LNCaP clone FGC (cell line): Measurements from ENCODE around the gene INSYN2A.

Source experiments
- DNase-seq: peaks from one replicate; pipeline ENCODE4 v3.0.0-alpha.2; 2011; ENCODE audit warnings: low read depth
- H3K4me3 ChIP-seq: 2 replicates; pipeline ENCODE4 v1.5.1; 2011; ENCODE audit warnings: mild to moderate bottlenecking, low read depth, low read length, control low read depth
- CTCF ChIP-seq: IDR thresholded peaks from 2 replicates; pipeline ENCODE4 v1.5.1; 2012; ENCODE audit warnings: mild to moderate bottlenecking; ENCODE audit not compliant: control insufficient read depth, insufficient read depth; ENCODE audit errors: extremely low read depth

Gene INSYN2A

DNA sequence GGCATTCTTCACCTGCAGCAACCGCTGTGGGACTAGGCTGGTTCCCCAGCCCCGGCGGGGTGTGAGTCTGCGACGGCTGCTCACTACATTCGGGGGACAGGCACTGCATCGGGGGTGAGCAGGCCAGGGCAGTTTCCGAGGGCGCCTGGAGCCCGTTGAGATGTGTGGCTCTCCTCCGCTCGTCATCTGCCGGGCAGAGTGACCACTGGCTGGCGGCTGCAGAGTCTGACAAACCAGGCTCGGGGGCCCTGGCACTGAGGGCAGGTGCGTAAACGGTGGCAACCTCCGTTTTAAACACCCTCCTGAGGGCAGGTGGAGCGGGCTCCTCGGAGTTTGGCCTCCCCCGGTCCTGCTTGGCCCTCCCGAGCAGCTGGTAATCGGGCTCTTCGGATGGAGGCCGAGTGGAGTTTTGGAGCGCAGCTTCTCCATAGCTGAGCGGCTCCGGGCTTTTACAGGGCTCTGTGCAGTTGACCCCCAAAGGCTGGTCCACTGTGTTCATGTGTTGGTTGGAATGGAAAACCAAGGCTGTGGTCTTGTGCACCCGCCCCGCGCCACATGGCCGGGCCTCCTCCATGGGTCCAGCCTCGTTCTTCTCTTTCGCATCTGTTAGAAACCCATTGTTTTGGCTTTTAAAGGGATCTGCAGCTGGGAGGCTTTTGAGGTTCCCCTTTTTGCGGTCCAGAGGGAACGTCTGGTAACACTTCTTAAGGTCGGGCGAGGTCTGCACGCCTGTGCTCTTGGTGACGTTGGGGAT, 20.9 kb downstream of the INSYN2A start:
- H3K4me3 ChIP-seq = no peak overlapping the region
- TF ChIP-seq CTCF = no peak
- DNase-seq = no peak

DNA sequence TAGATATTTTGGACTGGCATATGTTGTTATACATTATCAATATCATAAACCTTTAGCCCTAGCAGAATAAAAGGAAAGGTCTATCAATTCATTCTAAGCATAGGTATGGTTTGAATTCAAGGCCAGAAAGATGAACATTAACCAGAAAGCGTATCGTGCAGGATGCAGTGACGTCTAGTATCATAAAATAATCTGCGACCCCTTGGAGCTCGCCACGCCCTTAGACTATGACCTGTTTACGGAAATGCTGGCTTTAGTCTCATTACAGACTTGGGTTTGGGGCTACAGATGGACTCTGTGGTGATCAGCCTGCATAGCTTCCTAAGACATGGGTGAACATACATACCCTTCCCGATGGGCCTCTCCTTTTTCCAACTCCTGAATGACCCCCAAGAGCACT, 21.5 kb downstream of the INSYN2A start:
- no peak for TF ChIP-seq CTCF
- no peak for DNase-seq
- H3K4me3 ChIP-seq = no peak overlapping the region

- TF ChIP-seq CTCF = no peak
- DNase-seq = no peak
- no peak overlapping the region for H3K4me3 ChIP-seq
Measured at GRCh38 chr10:127168261-127168660, 28.1 kb downstream of the INSYN2A start.

DNA sequence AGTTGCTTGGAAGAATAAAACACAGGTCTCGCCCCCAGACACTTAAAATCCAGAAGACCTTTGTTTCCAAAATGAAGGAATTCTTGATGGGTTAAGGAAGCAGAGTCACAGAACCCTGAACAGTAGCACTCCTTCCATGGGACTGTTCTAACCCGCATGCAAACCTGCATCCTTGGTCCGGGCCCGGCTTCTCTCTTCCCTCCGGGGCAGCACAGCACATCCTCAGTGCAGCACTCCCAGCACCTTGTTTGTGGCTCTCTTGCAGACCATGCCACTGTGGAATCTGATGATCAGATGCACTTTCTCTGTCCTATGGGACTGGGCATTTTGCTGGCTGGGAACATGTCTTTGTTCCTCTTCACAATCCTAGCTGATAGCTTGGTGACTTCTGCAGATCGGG, 33.5 kb downstream of the INSYN2A start:
- no peak overlapping the region for H3K4me3 ChIP-seq
- no peak for TF ChIP-seq CTCF
- DNase-seq = no peak

DNA sequence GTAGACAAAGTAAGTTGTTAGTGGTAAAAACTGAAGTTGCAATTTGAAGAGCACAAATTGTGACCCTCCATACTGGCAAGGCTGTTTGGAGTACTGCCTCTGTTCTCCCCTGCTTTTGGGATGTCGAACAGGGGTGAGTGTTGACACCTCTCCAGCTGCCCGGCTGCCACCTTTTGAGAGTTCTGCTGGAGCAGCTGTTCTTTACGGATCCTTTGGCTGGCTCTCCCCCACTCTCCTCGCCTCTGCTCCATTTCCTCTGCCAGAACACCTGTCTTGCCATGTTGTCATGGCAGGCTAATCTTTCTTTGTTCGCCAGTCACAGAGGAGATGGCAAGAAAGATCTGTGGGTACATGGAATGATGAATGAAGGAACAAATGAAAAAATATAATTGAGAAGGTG, 34.9 kb downstream of the INSYN2A start:
- H3K4me3 ChIP-seq = no peak overlapping the region
- no peak for DNase-seq
- no peak for TF ChIP-seq CTCF

GRCh38 chr10:127159648-127160245, 36.6 kb downstream of the INSYN2A start:
- no peak overlapping the region for H3K4me3 ChIP-seq
- no peak for DNase-seq
- no peak for TF ChIP-seq CTCF

DNA sequence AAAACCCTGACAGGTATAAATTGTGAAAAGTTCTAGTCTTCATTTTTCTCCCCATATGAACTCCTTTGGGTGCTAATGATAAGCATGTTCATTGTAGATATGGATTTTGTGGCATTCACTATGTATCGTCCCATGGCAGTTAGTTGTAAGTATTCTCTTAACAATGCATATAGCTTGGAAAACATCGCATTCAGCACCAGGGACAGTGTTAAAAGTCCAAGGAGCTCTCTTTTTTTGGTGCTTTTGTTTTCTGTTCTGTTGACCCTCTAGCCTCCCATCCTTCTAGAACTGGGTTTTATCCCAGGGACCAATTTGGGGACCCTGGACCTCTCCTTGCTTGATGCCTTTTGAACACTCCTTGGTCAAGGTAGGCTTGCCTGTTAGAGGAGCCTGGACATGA, 37.7 kb downstream of the INSYN2A start:
- DNase-seq = peak; percentile 8
- H3K4me3 ChIP-seq = no peak overlapping the region
- TF ChIP-seq CTCF = no peak
